OCI-LY7 (cell line): Measurements from ENCODE around the gene PAMR1. TPM values are rescaled to one million over a fixed set of nuclear protein-coding genes. Genes with fewer than 3 reads are reported as not detected.

Experiments used
- BruUV-seq: library from RNA; stranded (reverse); fragments of 400-500 nt; replicated peaks from 2 replicates; lab custom pipeline; 2021; lab: Mats Ljungman, UMichigan
- CTCF ChIA-PET: fragments of 300-600 bp; sonication (Branson Sonifier 250); formaldehyde crosslinking; loops from one replicate; lab custom pipeline; 2022; ENCODE audit warnings: antibody characterized with exemption; ENCODE audit not compliant: unreplicated experiment; lab: Charles Lee
- POLR2A ChIA-PET: fragments of 300-600 bp; sonication (Branson Sonifier 250); formaldehyde crosslinking; loops from one replicate; lab custom pipeline; 2022; ENCODE audit warnings: antibody characterized with exemption; lab: Charles Lee
- DNase-seq: peaks from one replicate; pipeline ENCODE4 v3.0.0-alpha.2; 2015; ENCODE audit warnings: low spot score
- H2AFZ ChIP-seq: fragments of 200-600 bp; sonication (generic), shearing (Covaris generic); 2 replicates; pipeline ENCODE4 v1.6.1; 2014; ENCODE audit warnings: mild to moderate bottlenecking, antibody characterized with exemption, low read length, moderate library complexity
- H3K27ac ChIP-seq: fragments of 200-600 bp; sonication (generic); 2 replicates; pipeline ENCODE4 v1.5.1; 2014; ENCODE audit warnings: mixed run types, low read depth, mild to moderate bottlenecking, moderate library complexity, low read length, inconsistent platforms; ENCODE audit not compliant: poor library complexity, severe bottlenecking
- H3K36me3 ChIP-seq: fragments of 200-600 bp; sonication (generic); 2 replicates; pipeline ENCODE4 v1.6.1; 2014; ENCODE audit warnings: mild to moderate bottlenecking, antibody characterized with exemption, low read length, moderate library complexity, mixed read lengths; ENCODE audit not compliant: insufficient read depth
- H3K4me1 ChIP-seq: fragments of 200-600 bp; sonication (generic); 2 replicates; pipeline ENCODE4 v1.5.1; 2014; ENCODE audit warnings: mild to moderate bottlenecking, low read length; ENCODE audit not compliant: insufficient read depth, poor library complexity, severe bottlenecking
- H3K4me2 ChIP-seq: fragments of 200-600 bp; sonication (generic); 2 replicates; pipeline ENCODE4 v1.6.1; 2014; ENCODE audit warnings: mild to moderate bottlenecking, low read length
- H3K4me3 ChIP-seq: fragments of 200-600 bp; sonication (generic); 2 replicates; pipeline ENCODE4 v1.5.1; 2014; ENCODE audit warnings: mild to moderate bottlenecking, low read depth, low read length; ENCODE audit not compliant: poor library complexity, severe bottlenecking
- H3K79me2 ChIP-seq: fragments of 200-600 bp; sonication (generic); 2 replicates; pipeline ENCODE4 v1.6.1; 2016; ENCODE audit warnings: low read depth, mild to moderate bottlenecking, low read length, moderate library complexity, mixed read lengths; ENCODE audit not compliant: insufficient read depth
- H3K9me2 ChIP-seq: fragments of 200-600 bp; sonication (generic); 2 replicates; pipeline ENCODE4 v1.6.1; 2016; ENCODE audit warnings: mild to moderate bottlenecking, low read length, mixed read lengths; ENCODE audit not compliant: insufficient read depth
- H3K9me3 ChIP-seq: fragments of 200-600 bp; sonication (generic); 2 replicates; pipeline ENCODE4 v1.6.1; 2014; ENCODE audit warnings: mild to moderate bottlenecking, mixed run types, low read length, mixed read lengths
- H4K20me1 ChIP-seq: fragments of 200-600 bp; sonication (generic); 2 replicates; pipeline ENCODE4 v1.6.1; 2014; ENCODE audit warnings: mild to moderate bottlenecking, antibody characterized with exemption, low read length, moderate library complexity, mixed read lengths; ENCODE audit not compliant: insufficient read depth
- CTCF ChIP-seq: fragments of 200-600 bp; sonication (generic); conservative IDR thresholded peaks from 2 replicates; pipeline ENCODE4 v1.5.1; 2014; ENCODE audit warnings: mild to moderate bottlenecking, antibody characterized with exemption, low read length, moderate library complexity, mixed read lengths
- EZH2phosphoT487 ChIP-seq: fragments of 200-600 bp; sonication (generic); IDR thresholded peaks from 2 replicates; pipeline ENCODE4 v1.6.1; 2018; ENCODE audit warnings: low read depth, borderline replicate concordance, mild to moderate bottlenecking, mixed run types, antibody characterized with exemption, low read length, moderate library complexity, mixed read lengths
- intact Hi-C: fragments of 100-400 bp; cut with micrococcal nuclease; formaldehyde crosslinking; loops from one replicate; pipeline ENCODE4 v1.10.0; 2022; ENCODE audit not compliant: unreplicated experiment
- total RNA-seq, 2 experiments: library from RNA; depleted of rRNA in 1 of 2; stranded (reverse); fragments of >200 nt in 1 of 2; shearing (Covaris generic) in 1 of 2; gene quantifications; 2 replicates each; pipeline ENCODE4 v1.2.3, GENCODE V29; 2014 to 2022

PAMR1 gene
- total RNA-seq, 2 experiments from 2014 or later: not detected

- Histone ChIP-seq H3K36me3 (no peaks in the 10 kb centered on the region), H3K9me3 (no peaks in the 10 kb centered on the region), H3K79me2 (no peaks in the 10 kb centered on the region), H3K4me2 (no peak overlapping the region), H2AFZ (no peak overlapping the region), H4K20me1 (no peaks in the 10 kb centered on the region), H3K4me1 (no peaks in the 10 kb centered on the region), H3K9me2 (no peaks in the 10 kb centered on the region), H3K27ac (no peak overlapping the region), H3K4me3 (no peak overlapping the region)
- ChIA-PET CTCF (no interaction called here), POLR2A (no interaction called here)
- intact Hi-C loops: no loop called here
- DNase-seq: no peak
- no peak for TF ChIP-seq EZH2phosphoT487
- no peak for TF ChIP-seq CTCF
- BruUV-seq: no TSS peak
These were observed 16.4 kb upstream of the PAMR1 start for GRCh38 chr11:35541621-35542375.

- H3K36me3 ChIP-seq: no peaks in the 10 kb centered on the region
- no peaks in the 10 kb centered on the region for H3K9me2 ChIP-seq
- no peak overlapping the region for H3K4me2 ChIP-seq
- TF ChIP-seq CTCF (no peak), EZH2phosphoT487 (no peak)
- H3K9me3 ChIP-seq: no peaks in the 10 kb centered on the region
- intact Hi-C loops: no loop called here
- DNase-seq: no peak
- ChIA-PET CTCF (no interaction called here), POLR2A (no interaction called here)
- BruUV-seq: no TSS peak
- H3K27ac ChIP-seq: no peak overlapping the region
- no peaks in the 10 kb centered on the region for H4K20me1 ChIP-seq
- H3K4me1 ChIP-seq: no peaks in the 10 kb centered on the region
- H3K79me2 ChIP-seq: no peaks in the 10 kb centered on the region
- no peak overlapping the region for H3K4me3 ChIP-seq
- no peak overlapping the region for H2AFZ ChIP-seq
These were observed 15.1 kb upstream of the PAMR1 start for GRCh38 chr11:35540526-35540925.

GRCh38 chr11:35539781-35540281 is 14.4 kb upstream of the PAMR1 start:
- no peak overlapping the region for H3K4me2 ChIP-seq
- DNase-seq: no peak
- H3K36me3 ChIP-seq: no peaks in the 10 kb centered on the region
- H3K9me3 ChIP-seq: no peaks in the 10 kb centered on the region
- H2AFZ ChIP-seq: no peak overlapping the region
- H3K4me3 ChIP-seq: no peak overlapping the region
- H3K4me1 ChIP-seq: no peaks in the 10 kb centered on the region
- ChIA-PET CTCF (no interaction called here), POLR2A (no interaction called here)
- H4K20me1 ChIP-seq: no peaks in the 10 kb centered on the region
- BruUV-seq: no TSS peak
- no peak overlapping the region for H3K27ac ChIP-seq
- intact Hi-C loops: no loop called here
- TF ChIP-seq EZH2phosphoT487 (no peak), CTCF (no peak)
- no peaks in the 10 kb centered on the region for H3K9me2 ChIP-seq
- H3K79me2 ChIP-seq: no peaks in the 10 kb centered on the region
